Upper lobe of left lung (tissue), 4 donors: Measurements from ENCODE around the gene HPCAL1.

Source experiments
- EP300 ChIP-seq, 4 donors: sonication (generic); formaldehyde crosslinking; IDR thresholded peaks; one replicate each; pipeline ENCODE4 v1.5.1; 2017; ENCODE audit warnings: antibody characterized with exemption in 4 of 4, control low read depth in 2 of 4
- POLR2A ChIP-seq, 4 donors: fragments of 450-650 bp; IDR thresholded peaks; one replicate each; pipeline ENCODE4 v1.5.1; 2016 to 2017; ENCODE audit warnings: antibody characterized with exemption in 4 of 4, mild to moderate bottlenecking in 2 of 4
- POLR2AphosphoS5 ChIP-seq, 2 donors: sonication (generic); formaldehyde crosslinking; IDR thresholded peaks; one replicate each; pipeline ENCODE4 v1.5.1; 2017; ENCODE audit warnings: antibody characterized with exemption in 2 of 2
- TF ChIP-seq, protein P1 (sequence below), 6 experiments: fragments of 450-650 bp in 4 of 6; fragments of 200-600 bp in 2 of 6; sonication (generic) in 2 of 6; IDR thresholded peaks; one replicate each; pipeline ENCODE4 v1.5.1; 2016 to 2019; ENCODE audit warnings: antibody characterized with exemption in 6 of 6

DNA sequence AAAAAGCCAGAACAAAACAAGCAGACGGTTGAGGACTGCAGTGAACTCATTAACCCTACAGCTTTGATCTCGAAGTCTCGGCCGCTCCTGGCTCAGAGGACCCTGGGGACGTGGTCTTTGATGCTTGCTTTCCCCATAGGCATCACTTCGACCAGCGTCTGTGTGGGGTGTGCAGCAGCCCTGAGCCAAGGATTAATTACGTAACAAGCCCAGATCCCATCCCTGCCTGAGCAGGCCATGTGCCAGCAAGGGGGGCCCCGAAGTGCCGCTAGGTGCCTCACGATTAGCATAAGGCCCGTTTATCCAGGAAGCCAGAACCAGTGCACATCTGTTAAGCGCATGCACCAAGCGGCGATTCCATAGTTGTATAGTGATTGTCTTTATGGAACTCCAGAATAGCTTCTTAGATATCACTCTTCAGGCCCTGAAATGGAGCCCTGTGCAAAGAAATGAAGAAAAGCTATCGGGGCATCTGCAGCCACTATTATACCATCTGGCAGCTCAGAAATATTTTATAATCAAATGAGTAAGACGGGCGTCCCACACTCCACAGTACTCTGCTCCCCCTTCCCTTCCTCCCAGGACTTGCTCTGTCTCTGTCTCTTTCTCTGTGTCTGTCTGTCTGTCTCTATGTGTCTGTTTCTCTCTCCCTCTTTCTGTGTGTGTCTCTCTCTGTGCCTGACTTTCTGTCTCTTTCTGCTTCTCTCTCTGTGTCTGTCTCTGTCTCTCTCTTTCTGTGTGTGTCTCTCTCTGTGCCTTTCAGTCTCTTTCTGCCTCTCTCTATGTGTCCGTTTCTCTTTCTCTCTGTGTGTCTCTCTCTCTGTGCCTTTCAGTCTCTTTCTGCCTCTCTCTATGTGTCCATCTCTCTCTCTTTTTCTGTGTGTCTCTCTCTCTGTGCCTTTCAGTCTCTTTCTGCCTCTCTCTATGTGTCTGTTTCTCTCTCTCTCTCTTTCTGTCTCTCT is 41.7 kb downstream of the HPCAL1 start:
- TF ChIP-seq POLR2AphosphoS5 (IDR thresholded peaks at IDR 0.05), result no peak
- TF ChIP-seq, protein P1, sequence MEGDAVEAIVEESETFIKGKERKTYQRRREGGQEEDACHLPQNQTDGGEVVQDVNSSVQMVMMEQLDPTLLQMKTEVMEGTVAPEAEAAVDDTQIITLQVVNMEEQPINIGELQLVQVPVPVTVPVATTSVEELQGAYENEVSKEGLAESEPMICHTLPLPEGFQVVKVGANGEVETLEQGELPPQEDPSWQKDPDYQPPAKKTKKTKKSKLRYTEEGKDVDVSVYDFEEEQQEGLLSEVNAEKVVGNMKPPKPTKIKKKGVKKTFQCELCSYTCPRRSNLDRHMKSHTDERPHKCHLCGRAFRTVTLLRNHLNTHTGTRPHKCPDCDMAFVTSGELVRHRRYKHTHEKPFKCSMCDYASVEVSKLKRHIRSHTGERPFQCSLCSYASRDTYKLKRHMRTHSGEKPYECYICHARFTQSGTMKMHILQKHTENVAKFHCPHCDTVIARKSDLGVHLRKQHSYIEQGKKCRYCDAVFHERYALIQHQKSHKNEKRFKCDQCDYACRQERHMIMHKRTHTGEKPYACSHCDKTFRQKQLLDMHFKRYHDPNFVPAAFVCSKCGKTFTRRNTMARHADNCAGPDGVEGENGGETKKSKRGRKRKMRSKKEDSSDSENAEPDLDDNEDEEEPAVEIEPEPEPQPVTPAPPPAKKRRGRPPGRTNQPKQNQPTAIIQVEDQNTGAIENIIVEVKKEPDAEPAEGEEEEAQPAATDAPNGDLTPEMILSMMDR (IDR thresholded peaks at IDR 0.05), result no peak
- no peak for TF ChIP-seq POLR2A (IDR thresholded peaks at IDR 0.05)
- TF ChIP-seq EP300 (IDR thresholded peaks at IDR 0.05), result no peak
